ENCODE data around the gene LARP1.
"Not testable (repeated sequence)": the region's sequence is repeated elsewhere in the genome, so short reads cannot be mapped to it uniquely, and the experiment has no call there.

LARP1 gene

GRCh38 chr5:154735362-154735761 is 19.8 kb upstream of the LARP1 start:
- DNase-seq, result not testable (repeated sequence)

DNA sequence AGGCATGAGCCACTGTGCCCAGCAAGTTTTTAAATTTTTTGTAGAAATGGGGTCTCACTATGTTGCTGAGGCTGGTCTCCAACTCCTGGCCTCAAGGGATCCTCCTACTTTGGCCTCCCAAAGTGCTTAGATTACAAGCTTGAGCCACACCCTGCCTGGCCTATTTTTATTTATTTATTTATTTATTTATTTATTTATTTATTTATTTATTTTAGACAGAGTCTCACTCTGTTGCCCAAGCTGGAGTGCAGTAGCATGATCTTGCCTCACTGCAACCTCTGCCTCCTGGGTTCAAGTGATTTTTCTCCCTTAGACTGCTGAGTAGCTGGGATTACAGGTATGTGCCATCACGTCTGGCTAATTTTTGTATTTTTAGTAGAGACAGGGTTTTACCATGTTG is 18.8 kb upstream of the LARP1 start:
- not testable (repeated sequence) for DNase-seq

DNA sequence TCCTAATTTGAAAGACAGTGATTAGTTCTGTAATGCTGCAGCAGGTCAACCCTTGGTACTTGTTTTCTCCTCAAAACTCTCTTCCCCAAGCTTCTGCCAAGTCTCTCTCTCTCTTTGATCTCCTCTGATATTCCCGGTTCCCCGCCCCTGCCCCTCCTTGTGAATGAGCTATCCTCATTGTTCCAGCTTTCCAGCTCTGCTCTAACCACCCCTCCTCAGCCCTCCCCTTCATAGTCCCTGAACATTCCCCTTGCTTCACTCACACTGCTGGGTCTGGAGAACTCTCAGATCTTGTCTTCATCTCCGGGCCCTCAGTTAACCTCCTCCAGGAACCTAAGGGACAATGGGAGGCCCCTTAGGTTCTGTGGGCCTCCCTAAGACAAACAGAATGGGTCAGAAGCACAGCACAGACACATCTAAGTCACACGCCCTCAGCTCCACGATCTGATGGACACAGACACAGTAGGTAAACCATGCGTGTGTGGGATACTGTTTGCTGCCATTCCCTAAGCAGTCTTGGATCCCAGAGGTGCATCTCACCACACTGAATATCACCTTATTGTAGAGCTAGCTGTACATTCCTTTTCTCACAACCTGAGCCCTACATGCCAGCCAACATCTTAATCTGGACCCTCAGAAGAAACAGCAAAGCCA is 17.4 kb upstream of the LARP1 start:
- DNase-seq, result no peak

DNA sequence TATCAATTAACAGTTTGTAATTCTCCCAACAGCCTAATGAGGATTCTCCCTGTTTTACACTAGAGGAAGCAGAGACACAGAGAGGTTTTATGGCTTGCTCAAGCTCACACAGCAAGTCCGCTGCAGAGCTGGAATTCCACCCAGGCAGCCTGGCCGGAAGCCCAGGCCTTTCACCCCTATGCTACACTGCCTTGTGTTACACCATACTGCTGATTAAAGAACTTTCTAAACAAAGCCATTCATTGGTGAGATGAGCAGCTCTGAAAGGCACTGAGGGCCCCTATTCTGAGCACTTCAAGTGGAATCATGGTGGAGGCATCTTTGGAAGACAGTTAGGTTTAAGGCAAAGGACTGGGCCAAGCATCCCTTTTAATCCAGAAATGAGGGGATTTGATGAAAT is 14.7 kb upstream of the LARP1 start:
- no peak for DNase-seq

- no peak for DNase-seq
These were observed 14.2 kb upstream of the LARP1 start for GRCh38 chr5:154740957-154741356.

- DNase-seq, result no peak
These were observed 13.8 kb upstream of the LARP1 start for GRCh38 chr5:154741415-154741814.

DNA sequence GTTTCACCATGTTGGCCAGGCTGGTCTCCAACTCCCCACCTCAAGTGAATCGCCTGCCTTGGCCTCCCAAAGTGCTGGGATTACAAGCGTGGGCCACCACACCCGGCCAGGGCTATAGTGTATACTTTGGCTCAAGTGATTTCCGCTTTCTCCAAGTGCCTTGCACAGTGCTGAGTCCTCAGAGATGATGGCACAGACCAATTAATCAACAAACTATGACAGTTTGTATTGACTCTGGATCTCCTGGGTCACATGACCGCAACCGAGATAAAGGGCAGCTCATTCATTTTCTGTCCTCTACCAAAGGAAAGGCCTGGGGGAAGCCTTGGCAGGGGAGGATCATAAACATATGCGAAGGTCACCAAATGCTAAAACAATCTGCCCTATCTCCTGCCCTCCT is 11.4 kb upstream of the LARP1 start:
- DNase-seq, result no peak

DNA sequence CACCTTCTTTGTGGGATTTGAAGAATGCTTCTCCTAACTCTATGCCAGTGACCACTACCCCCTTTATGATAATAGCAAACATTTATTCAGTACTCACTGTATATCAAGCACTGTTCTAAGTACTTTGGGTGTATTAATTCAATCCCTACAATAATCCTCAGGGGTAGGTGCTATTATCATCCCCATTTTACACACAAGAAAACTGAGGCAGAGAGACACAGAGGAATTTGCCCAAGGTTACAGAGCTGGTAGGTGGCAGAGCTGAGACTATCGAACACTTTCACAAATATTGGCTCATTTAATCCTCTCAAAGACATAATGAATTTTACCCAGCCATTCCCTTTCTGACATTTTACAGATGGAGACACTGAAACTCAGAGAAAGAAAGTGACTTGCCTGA is 9.8 kb upstream of the LARP1 start:
- DNase-seq, result no peak

GRCh38 chr5:154749491-154749890 is 5.7 kb upstream of the LARP1 start:
- DNase-seq, result no peak

DNA sequence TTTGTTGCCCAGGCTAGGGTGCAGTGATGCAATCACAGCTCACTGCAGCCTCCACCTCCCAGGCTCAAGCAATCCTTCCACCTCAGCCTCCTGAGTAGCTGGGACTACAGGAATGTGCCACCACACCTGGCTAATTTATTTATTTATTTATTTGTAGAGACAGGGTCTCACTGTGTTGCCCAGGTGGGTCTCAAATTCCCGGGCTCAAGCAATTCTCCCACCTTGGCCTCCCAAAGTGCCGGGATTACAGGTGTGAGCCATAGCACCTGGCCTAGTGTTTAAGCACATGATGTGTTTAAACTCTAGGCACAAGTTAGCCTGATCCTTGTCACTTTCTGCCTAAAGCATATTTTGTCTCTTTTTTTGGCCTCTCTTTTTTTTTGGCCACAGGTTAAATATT is 4.5 kb upstream of the LARP1 start:
- DNase-seq, result not testable (repeated sequence)

- no peak for DNase-seq
These were observed 3.3 kb upstream of the LARP1 start for GRCh38 chr5:154751854-154752253.

DNA sequence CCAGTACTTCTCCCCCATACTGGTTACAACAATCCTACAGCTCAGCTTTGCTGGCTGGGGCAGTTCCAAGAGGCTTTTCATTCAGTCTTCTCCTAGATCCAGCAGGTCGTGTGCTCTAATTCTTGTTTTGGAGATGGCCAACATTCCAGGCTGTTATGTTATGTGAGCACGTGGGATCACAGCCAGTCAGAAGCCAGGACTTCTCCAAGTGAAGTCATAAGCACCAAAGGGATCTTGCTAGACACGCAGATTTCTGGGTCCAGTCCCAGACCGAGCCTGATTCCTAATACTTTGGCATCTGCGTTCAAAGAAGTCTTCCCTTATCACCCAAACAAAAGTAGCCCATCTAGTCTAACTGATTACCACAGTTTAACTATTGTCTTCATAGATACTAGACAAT is 1.4 kb upstream of the LARP1 start:
- peak; percentile 85 for DNase-seq

DNA sequence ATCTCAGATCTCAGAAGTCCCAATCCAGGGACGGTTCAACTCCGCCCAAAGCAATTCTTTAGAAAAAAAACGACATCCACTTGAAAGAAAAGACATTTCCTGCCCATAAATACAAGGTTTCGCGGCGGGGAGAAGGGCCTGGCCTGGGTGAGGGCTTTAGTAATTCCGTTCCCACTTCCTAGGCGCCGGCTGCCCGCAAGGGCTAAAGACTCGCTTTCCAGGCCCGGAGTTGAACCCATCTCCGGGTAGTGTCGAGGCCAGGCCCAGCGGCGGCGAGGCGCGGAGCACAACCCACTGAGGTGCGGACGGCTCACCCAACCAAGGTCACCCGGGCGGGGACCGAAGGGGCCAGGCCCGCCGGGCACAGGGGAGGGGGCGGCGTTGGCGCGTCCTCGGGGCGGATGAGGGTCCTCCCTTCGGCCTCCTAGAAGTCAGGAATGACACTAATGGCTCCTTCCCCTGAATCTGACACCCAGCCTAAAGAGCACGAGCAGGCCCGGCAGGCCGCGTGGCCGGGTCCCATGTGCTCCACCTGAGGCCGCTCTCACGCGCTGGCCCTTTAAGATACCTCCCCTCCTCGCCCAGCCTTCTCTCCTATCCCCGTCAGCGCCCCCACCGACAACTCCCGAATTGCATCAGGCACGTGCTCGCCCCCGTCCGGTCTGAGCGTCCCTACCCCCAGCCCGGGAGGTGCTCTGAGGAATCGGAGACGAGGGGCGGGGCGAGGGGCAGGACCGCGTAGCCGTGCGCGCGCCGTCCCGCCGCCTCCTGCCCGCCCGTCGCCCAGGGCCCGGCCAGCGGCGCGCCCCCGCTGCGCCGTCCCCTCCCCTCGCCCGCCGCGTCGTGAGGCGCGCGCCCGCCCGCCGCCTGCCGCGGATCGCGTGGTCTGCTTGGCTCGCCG is 467 bp upstream of the LARP1 start:
- DNase-seq, result peak; percentile 99

DNA sequence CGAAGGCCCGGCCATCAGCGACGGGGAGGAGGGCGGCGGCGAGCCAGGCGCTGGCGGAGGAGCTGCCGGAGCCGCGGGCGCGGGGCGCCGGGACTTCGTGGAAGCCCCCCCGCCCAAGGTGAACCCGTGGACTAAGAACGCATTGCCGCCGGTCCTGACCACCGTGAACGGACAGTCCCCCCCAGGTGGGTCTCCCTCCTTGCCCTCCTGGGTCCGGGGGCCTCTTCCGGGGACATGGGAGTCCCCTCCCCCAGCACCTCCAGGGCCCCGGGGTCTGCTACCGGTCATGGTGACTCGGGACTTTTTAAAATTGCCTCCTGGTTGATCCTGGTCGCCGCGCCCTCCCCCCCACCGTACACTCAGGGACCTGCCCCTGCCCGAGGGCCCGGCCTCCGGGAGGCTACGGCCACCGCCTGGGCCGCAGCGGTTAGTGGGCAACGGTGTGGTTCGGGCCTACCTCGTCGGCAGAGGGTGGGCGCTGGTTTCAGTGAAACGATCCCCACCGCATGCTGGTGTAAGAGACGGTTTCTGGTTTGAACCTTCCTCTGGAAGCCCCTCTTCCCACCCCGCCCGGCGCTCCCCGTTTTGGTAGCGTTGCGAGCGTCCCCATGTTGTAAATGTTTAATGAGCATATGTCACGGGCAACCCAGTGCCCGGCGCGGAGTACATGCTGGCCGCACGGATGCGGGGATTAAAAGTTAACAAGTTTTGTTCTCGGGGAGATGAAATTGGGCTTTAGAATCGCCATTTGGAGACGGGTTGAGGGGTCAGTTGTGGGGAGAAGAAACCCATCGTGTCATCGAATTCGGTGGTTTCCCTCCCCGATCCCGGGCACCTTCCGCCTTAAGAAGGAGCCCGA is 1.1 kb downstream of the LARP1 start:
- DNase-seq, result peak; percentile 25

- peak; percentile 60 for DNase-seq
These were observed 2.0 kb downstream of the LARP1 start for GRCh38 chr5:154756868-154757813.

- peak; percentile 19 for DNase-seq
These were observed 2.7 kb downstream of the LARP1 start for GRCh38 chr5:154757814-154758406.

- no peak for DNase-seq
These were observed 3.3 kb downstream of the LARP1 start for GRCh38 chr5:154758493-154758892.

DNA sequence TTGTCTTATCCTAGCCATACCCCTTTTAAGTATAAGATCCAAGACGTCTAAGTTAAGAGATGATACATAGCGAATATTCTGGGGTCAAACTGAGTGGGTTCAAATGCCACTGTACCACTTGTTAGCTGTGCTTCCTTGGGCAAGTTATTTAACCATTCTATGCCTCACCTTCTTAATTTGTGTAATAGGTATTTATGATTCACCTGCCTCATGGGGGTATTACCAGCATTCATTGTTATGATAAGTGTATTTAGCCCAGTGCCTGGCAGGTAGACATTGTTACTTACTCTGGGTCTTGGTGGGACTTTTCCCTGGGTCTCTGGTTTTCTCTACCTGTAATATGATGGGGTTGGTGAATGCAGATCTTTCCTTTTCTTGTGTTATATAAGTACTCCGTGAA is 3.8 kb downstream of the LARP1 start:
- DNase-seq, result no peak

GRCh38 chr5:154759868-154760267 is 4.7 kb downstream of the LARP1 start:
- DNase-seq, result not testable (repeated sequence)

DNA sequence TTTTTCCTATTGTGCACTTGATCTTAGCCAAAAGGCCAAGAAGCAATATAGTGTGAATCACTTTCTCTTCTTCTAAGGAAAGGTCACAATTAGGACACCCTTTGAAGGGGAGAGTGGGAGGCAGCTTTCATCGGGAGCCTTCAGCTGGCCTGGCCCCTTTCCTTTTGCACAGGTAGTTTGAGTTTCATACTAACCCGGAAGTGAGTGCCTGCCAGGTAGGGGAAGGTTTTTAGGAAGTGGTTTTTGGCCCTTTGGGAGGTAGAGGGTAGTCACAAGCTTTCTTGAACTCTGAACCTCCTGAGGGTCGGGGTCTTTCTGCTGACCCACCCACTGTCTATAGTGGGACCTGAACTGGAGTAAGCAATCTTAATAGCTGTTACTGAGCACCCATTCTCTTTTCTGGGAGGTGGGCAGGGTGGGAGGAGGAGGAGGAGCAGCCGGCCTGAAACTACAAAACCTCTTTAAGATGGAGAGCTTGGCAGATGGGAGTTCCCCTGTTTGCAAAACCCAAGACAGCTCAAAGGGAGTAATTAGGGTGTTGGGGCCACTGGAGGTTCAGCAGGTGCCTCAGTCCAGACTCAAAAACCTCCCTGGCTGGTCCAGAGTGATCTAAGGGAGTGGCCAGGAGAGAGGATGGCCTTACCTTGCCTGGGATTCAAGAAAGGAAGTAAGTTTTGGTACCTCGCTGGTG is 6.0 kb downstream of the LARP1 start:
- no peak for DNase-seq

DNA sequence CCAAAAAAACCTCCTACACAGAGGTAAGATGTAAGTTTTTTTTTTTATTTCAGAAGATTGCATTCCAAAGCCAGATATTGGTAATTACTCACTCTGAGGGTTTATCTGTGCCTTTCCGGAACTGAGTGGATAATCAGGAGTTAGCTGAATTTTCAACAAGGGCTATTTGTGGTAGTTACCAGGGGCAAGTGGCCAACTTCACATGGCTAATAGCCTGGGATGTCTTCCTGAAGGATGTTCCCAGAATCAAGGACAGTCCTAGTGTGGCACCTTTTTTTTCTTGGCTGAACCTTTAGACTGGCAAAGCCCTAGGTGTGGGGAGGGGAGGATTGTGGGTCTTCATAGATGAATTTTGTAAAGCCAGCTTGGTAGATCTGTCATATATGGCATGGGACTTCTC is 7.1 kb downstream of the LARP1 start:
- no peak for DNase-seq

Measured in EL (cell line).